ENCODE data around the gene POC1B. TPM values are rescaled to one million over a fixed set of nuclear protein-coding genes. Genes with fewer than 3 reads are reported as not detected.

Gene POC1B
- total RNA-seq, 1 donor from 2014 or later, result 15.2 TPM

DNA sequence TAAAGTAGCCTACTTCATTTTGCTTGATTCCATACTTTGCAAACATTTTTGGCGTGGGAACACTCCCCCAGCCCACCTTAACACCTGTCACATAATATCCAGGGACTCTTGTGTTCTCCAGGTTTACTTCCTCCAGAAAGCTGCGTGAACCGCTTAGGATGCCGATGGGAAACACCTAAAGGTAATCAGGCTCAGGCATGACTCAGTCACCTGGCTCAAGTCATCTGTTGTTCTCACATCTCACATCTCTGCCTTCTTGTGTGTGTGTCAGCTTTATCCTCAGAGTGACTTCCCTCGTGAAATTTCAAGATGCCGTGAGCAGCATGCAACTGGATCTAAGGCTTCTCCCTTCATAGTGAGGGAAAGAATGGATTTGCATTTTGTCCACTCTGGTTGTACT is 125.4 kb downstream of the POC1B start:
- Mint-ChIP-seq H3K4me3 (no peak overlapping the region), H3K27ac (ENCODE audit: unreplicated experiment) (no peak overlapping the region), H3K9me3 (no peaks in the 10 kb centered on the region), H3K4me1 (peaks cover 8% of the 10 kb centered on the region), H3K27me3 (ENCODE audit: low read depth) (no peaks in the 10 kb centered on the region), H3K36me3 (ENCODE audit: low read depth) (no peaks in the 10 kb centered on the region)
- TF ChIP-seq, protein P1, sequence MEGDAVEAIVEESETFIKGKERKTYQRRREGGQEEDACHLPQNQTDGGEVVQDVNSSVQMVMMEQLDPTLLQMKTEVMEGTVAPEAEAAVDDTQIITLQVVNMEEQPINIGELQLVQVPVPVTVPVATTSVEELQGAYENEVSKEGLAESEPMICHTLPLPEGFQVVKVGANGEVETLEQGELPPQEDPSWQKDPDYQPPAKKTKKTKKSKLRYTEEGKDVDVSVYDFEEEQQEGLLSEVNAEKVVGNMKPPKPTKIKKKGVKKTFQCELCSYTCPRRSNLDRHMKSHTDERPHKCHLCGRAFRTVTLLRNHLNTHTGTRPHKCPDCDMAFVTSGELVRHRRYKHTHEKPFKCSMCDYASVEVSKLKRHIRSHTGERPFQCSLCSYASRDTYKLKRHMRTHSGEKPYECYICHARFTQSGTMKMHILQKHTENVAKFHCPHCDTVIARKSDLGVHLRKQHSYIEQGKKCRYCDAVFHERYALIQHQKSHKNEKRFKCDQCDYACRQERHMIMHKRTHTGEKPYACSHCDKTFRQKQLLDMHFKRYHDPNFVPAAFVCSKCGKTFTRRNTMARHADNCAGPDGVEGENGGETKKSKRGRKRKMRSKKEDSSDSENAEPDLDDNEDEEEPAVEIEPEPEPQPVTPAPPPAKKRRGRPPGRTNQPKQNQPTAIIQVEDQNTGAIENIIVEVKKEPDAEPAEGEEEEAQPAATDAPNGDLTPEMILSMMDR (conservative IDR thresholded peaks at IDR 0.05), result no peak
- DNase-seq (ENCODE audit: low read depth, low spot score), result no peak

DNA sequence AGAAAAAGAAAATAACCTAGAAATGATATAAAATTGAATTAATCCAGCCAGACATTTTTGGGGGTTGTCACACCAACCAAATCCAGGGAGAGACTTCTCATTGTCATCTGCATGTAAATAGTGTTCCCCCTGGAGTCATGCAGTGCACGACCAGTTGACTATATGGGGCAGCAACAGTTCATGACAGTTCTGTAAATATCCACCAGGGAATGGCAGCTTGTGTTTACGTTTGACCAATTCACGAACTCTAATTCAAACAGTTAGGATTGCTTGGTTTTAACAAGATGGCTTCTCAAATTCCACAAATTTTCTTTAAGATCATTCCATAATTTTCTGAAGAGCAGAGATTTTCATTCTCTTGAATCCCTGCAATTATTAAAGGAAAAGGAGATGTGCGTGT is 130.1 kb downstream of the POC1B start:
- H3K27me3 Mint-ChIP-seq (ENCODE audit: low read depth), result no peaks in the 10 kb centered on the region

DNA sequence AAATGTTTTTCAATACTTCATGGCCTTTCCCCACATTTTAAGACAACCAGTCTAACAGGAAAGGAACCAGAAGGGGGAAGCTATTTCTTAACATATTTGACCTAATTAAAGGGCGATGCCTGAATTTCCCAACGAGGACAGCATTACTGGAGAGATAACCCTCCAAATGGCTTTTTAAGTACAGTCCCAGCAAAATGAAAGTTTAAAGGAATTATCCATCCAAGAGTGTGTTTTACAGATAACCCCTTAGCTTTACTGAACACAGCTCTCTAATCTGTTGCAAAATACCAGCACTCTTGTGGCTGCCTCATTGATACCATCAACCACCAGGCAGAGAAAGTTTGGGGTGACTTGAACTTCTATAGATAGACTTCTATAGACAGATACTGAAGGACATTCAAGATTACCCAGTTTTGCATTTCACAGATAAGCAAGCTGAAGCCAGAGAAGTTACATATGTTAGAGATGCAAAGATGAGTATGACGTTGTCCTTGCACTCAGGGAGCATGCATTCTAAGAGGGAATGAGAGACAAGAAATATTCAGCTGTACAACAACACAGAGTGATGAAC is 132.2 kb downstream of the POC1B start:
- Mint-ChIP-seq H3K9me3 (no peaks in the 10 kb centered on the region), H3K4me3 (no peak overlapping the region), H3K27me3 (ENCODE audit: low read depth) (no peaks in the 10 kb centered on the region), H3K27ac (ENCODE audit: unreplicated experiment) (no peak overlapping the region), H3K4me1 (peaks cover 8% of the 10 kb centered on the region), H3K36me3 (ENCODE audit: low read depth) (no peaks in the 10 kb centered on the region)
- TF ChIP-seq, protein P1 (conservative IDR thresholded peaks at IDR 0.05), result no peak
- DNase-seq (ENCODE audit: low read depth, low spot score), result no peak

More for the DNA sequence above, 130.1 kb downstream of the POC1B start:
- Mint-ChIP-seq H3K9me3 (no peaks in the 10 kb centered on the region), H3K27ac (ENCODE audit: unreplicated experiment) (no peak overlapping the region), H3K36me3 (ENCODE audit: low read depth) (no peaks in the 10 kb centered on the region), H3K4me3 (no peak overlapping the region), H3K4me1 (peaks cover 5% of the 10 kb centered on the region)
- DNase-seq (ENCODE audit: low read depth, low spot score), result no peak
- TF ChIP-seq, protein P1 (conservative IDR thresholded peaks at IDR 0.05), result no peak

DNA sequence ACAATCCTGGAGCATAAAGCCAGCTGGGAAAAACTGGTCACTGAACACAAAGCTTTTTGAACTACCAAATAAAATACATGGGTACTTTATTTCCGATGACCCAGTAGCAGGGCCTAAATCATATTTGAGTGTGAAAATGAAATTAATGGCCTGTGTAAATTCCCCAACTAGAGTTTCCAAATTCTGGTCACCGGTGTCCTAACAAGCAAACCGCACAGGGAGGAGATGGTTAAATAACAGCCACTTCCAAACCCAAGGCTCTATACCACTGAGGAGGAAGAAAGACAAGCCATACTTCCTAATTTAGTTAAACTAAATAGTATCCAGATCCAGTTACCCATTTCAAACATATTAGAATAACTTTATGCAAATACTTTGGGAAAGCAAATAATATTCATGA is 133.5 kb downstream of the POC1B start:
- TF ChIP-seq, protein P1 (conservative IDR thresholded peaks at IDR 0.05), result no peak
- no peaks in the 10 kb centered on the region for H3K36me3 Mint-ChIP-seq (ENCODE audit: low read depth)
- no peaks in the 10 kb centered on the region for H3K27me3 Mint-ChIP-seq (ENCODE audit: low read depth)
- H3K4me3 Mint-ChIP-seq, result no peak overlapping the region
- H3K9me3 Mint-ChIP-seq, result no peaks in the 10 kb centered on the region
- H3K4me1 Mint-ChIP-seq, result peaks cover 8% of the 10 kb centered on the region
- DNase-seq (ENCODE audit: low read depth, low spot score), result no peak
- no peak overlapping the region for H3K27ac Mint-ChIP-seq (ENCODE audit: unreplicated experiment)

DNA sequence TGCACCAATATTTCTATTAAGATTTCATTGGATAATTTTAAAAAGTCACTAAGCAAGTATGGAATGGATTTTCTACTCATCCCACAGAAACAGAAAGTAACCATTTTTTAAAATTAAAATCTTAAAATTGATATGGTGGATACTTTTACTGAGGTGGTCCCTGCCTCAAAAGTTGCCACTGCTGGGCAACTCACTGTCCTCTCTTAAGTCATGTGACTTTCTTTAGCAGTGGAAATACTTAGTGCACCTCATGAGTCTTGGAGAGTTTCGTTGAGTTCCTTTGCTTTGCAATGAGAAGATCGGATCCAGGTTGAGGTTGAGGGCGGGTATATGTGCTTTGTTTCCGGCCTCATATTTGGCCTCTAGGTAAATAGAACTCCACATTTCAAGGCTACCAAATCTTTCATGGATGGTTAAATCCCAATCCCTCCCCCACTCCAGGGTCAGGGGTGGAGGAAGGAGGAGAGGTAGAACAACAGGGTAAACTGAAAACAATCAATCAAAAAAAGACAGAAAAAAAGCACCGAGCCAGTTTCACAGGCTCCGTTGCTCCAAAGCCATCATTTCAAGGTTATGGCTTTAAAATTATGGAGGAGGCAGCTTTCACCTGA is 134.0 kb downstream of the POC1B start:
- Mint-ChIP-seq H3K27me3 (ENCODE audit: low read depth) (no peaks in the 10 kb centered on the region), H3K9me3 (no peaks in the 10 kb centered on the region), H3K36me3 (ENCODE audit: low read depth) (no peaks in the 10 kb centered on the region), H3K4me1 (peaks cover 9% of the 10 kb centered on the region), H3K4me3 (no peak overlapping the region), H3K27ac (ENCODE audit: unreplicated experiment) (no peak overlapping the region)
- no peak for DNase-seq (ENCODE audit: low read depth, low spot score)
- TF ChIP-seq, protein P1 (conservative IDR thresholded peaks at IDR 0.05), result no peak
